ENCODE data around the gene HMSD.

HMSD gene

DNA sequence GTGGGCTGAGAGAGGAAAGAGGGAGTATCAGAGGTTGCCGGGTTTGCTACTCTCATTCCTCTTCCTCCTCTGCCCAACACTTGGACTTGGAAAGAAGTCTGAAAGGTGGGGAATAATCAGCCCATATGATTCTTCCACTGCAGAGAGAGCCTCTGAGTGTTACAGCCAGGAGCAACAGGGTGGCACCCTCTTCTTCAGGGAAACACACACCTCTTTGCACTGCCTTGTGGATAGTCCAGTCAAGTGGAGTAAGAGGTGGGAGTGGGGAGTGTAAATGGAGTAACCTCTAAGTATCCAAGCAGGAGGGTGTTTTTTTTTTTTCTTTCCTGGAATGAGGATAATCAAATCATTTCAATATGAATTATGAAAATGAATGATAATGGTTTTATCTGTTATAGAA, 11.8 kb downstream of the HMSD start:
- H3K4me2 ChIP-seq (ENCODE audit: low read length), result no peak overlapping the region
- no peaks in the 10 kb centered on the region for H3K9me3 ChIP-seq (replicated peaks; ENCODE audit: low read length)
- H3K27me3 ChIP-seq (ENCODE audit: control insufficient read depth, insufficient read depth, low read length), result peaks cover 30% of the 10 kb centered on the region
- no peaks in the 10 kb centered on the region for H3K36me3 ChIP-seq (ENCODE audit: insufficient read depth, low read length)
- peaks cover 10% of the 10 kb centered on the region for H3K4me1 ChIP-seq (ENCODE audit: control insufficient read depth, insufficient read depth, low read length)
- no peak overlapping the region for H3K4me3 ChIP-seq (ENCODE audit: low read length)
- no peak overlapping the region for H3K9ac ChIP-seq (ENCODE audit: low read depth, low read length)

DNA sequence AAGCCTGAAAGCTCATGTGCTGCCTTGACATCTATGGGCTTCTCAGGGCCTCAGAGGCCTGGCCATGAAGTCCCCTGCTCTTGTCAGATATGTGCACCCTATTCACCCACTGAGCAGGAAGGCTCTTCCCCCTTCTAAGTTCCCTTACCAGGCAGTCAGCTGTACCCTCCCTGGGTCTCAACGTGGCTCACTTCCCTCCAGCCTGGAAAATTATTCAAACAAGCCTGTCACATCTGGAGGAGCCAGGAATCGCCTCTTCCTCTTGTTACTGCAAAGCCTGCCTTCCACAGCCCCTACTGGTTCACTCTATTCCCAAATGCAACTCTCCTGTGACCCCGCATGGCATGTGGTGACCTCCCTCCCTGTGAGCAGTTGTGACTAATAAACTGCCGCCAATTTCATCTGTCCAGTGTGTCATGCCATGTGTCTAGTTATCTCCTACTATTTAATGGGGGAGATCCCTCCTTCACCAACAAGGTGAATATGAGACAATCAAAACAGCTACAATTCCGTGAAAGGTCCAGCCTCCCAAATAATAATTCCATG, 12.4 kb downstream of the HMSD start:
- Histone ChIP-seq H3K9ac (ENCODE audit: low read depth, low read length) (no peak overlapping the region), H3K9me3 (replicated peaks; ENCODE audit: low read length) (no peaks in the 10 kb centered on the region)

DNA sequence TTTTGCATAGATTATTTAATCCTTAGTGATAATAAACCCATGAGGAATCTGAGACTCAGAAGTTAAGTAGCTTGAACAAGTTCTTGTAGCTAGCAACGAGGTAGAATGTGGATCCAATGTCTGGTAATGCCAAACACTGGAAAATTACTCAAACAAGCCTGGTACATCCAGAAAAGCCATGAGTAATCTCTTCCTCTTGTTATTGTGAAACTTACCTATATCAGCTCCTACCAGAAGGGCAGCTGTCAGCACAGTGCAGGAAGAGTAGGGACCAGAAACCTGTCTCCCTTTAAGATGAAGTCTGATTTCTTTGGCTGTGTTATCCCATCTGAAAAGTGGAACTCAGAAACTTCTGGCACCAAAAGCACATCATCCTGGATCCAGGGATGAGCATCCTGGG, 13.0 kb downstream of the HMSD start:
- no peak overlapping the region for H3K4me2 ChIP-seq (ENCODE audit: low read length)
- no peaks in the 10 kb centered on the region for H3K36me3 ChIP-seq (ENCODE audit: insufficient read depth, low read length)
- no peaks in the 10 kb centered on the region for H3K4me1 ChIP-seq (ENCODE audit: control insufficient read depth, insufficient read depth, low read length)
- H3K4me3 ChIP-seq (ENCODE audit: low read length), result no peak overlapping the region
- no peaks in the 10 kb centered on the region for H3K9me3 ChIP-seq (replicated peaks; ENCODE audit: low read length)
- no peak overlapping the region for H3K9ac ChIP-seq (ENCODE audit: low read depth, low read length)
- H3K27me3 ChIP-seq (ENCODE audit: control insufficient read depth, insufficient read depth, low read length), result peaks cover 30% of the 10 kb centered on the region

More for the DNA sequence above, 12.4 kb downstream of the HMSD start:
- Histone ChIP-seq H3K36me3 (ENCODE audit: insufficient read depth, low read length) (no peaks in the 10 kb centered on the region), H3K4me1 (ENCODE audit: control insufficient read depth, insufficient read depth, low read length) (peaks cover 6% of the 10 kb centered on the region), H3K27me3 (ENCODE audit: control insufficient read depth, insufficient read depth, low read length) (peaks cover 30% of the 10 kb centered on the region), H3K4me2 (ENCODE audit: low read length) (no peak overlapping the region), H3K4me3 (ENCODE audit: low read length) (no peak overlapping the region)

DNA sequence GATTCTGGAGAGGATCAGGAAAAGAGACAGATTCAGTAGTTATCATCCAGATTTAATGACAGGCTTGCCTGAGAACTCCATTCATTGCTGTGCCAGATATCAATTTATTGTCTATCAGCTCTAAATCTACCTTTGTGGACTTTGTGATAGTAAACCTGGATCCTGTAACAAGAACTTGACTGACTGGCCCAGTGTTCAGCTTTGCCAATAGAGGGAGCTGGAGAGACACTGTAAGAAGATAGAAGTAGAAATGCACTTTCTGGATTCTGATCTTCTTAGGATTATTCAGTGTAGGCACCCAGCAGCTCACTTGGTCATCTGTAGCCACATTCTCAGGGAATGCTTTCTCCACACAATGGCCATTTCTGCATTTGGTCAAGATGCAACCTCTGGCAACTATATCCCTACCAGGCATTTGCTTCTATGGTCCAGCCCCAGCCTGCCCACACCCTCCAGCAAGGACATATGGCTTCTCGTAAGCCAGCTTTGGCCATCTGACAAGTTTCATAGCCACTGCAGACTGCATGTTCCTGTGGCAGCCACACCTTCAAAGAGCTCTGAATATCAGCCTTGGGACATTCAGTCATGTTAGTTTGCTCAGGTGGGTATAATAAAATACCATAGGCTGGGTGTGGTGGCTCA, 14.6 kb downstream of the HMSD start:
- Histone ChIP-seq H3K27me3 (ENCODE audit: control insufficient read depth, insufficient read depth, low read length) (peaks cover 23% of the 10 kb centered on the region), H3K9ac (ENCODE audit: low read depth, low read length) (no peak overlapping the region), H3K4me3 (ENCODE audit: low read length) (no peak overlapping the region), H3K4me2 (ENCODE audit: low read length) (no peak overlapping the region), H3K4me1 (ENCODE audit: control insufficient read depth, insufficient read depth, low read length) (no peaks in the 10 kb centered on the region), H3K9me3 (replicated peaks; ENCODE audit: low read length) (no peaks in the 10 kb centered on the region), H3K36me3 (ENCODE audit: insufficient read depth, low read length) (no peaks in the 10 kb centered on the region)

DNA sequence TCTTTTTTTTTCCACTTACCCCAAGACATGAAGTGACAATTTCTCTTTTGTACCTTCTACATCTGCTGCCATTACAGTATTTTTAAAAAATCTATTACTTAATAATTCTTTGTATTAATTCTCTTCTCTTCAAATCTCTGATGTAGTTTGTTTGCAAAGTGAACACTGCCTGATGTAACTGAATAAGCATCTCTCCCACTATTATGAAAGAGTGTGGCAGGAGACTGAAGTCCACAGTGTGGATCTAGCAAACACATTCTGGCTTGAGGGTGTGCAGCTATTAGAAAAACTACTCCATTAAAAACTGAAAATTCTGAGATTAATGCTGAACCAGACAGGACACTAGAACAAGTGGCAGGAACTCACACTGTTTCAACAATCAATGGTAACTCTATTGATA, 15.8 kb downstream of the HMSD start:
- peaks cover 18% of the 10 kb centered on the region for H3K27me3 ChIP-seq (ENCODE audit: control insufficient read depth, insufficient read depth, low read length)
- H3K36me3 ChIP-seq (ENCODE audit: insufficient read depth, low read length), result no peaks in the 10 kb centered on the region
- no peak overlapping the region for H3K4me3 ChIP-seq (ENCODE audit: low read length)
- peaks cover 6% of the 10 kb centered on the region for H3K4me1 ChIP-seq (ENCODE audit: control insufficient read depth, insufficient read depth, low read length)
- no peaks in the 10 kb centered on the region for H3K9me3 ChIP-seq (replicated peaks; ENCODE audit: low read length)
- H3K4me2 ChIP-seq (ENCODE audit: low read length), result no peak overlapping the region
- no peak overlapping the region for H3K9ac ChIP-seq (ENCODE audit: low read depth, low read length)

DNA sequence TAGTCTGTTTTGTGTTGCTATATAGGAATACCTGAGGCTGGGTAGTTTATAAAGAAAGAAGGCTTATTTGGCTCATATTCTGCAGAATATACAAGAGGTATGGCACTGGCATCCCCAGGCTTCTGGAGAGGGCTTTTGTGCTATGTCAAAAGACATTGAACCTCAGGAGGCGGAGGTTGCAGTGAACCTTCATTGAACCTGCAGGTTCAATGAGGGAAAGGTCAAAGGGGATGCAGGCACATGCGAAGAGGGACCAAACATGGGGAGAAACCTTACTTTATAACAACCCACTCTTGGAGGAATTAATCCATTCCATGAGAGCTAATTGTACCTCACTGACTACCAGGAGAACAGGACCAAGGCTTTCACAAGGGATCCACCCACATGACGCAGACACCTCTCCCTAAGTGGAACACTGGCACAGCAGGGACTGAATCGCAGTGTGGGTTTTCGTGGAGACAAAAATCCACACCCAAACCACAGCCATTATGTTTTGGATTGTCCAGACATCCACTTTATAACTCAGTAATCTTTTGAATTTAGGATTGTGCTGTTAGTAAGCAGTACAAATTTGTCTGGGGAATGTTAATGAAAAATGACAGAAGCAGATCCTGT, 16.7 kb downstream of the HMSD start:
- H3K9me3 ChIP-seq (replicated peaks; ENCODE audit: low read length), result no peaks in the 10 kb centered on the region
- no peaks in the 10 kb centered on the region for H3K36me3 ChIP-seq (ENCODE audit: insufficient read depth, low read length)
- peaks cover 11% of the 10 kb centered on the region for H3K27me3 ChIP-seq (ENCODE audit: control insufficient read depth, insufficient read depth, low read length)
- H3K9ac ChIP-seq (ENCODE audit: low read depth, low read length), result peak overlapping the region; percentile 27
- peaks cover 7% of the 10 kb centered on the region for H3K4me1 ChIP-seq (ENCODE audit: control insufficient read depth, insufficient read depth, low read length)
- no peak overlapping the region for H3K4me3 ChIP-seq (ENCODE audit: low read length)
- no peak overlapping the region for H3K4me2 ChIP-seq (ENCODE audit: low read length)

DNA sequence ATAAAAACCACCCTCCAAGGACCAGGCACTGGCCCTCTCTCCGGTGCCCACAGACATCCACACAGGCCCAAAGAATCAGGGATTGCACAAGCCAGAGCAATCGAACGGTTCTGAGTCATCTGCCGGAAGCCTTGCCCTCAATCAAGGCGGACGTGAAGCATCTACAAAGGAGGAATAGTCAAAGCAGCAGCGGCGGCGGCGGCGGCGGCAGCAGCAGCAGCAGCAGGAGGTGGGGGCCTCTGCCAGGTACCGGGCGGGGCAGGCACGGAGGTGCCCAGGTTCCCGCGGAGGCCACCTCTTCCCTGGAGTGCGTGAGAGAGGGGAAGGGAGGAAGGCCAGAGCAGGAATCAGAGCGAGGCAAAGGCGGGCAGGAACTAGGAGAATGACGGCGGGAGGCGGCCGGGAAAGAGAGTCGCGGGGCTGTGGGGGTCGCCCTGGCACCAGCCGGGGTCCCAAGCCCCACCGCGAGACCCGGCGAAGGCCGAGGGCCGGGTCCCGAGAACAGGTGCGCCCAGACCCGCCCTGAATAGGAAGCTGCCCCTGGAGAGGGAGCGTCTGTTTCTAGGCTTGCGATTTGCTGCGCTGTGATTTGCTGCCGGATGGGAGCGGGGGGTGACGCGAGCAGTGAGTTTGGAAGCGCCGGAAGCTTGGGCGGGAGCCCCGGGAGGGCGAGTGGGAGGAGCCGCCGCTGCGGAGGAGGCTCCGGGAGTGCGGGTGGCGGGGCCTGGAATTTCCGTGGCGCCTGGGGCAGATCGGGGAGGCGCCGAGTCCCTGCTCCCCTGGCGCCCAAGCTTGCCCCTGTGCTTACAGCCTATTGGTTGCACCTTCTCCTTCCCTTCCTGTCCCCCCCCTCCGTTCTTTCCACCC, 21.1 kb downstream of the HMSD start, which contains the start of gene SERPINB8:
Gene SERPINB8 (plus strand): TSS at position 140 of the 867 bp plus-strand sequence. CDS start 8,228 bp downstream, outside the sequence.
- H3K9me3 ChIP-seq (replicated peaks; ENCODE audit: low read length), result no peaks in the 10 kb centered on the region
- H3K4me3 ChIP-seq (ENCODE audit: low read length), result peak within 1 kb of the TSS; percentile 84
- H3K4me2 ChIP-seq (ENCODE audit: low read length), result peak within 1 kb of the TSS; percentile 91
- H3K27me3 ChIP-seq (ENCODE audit: control insufficient read depth, insufficient read depth, low read length), result no peaks in the 10 kb centered on the region
- H3K4me1 ChIP-seq (ENCODE audit: control insufficient read depth, insufficient read depth, low read length), result peaks cover 16% of the 10 kb centered on the region
- peak within 1 kb of the TSS; percentile 86 for H3K9ac ChIP-seq (ENCODE audit: low read depth, low read length)
- H3K36me3 ChIP-seq (ENCODE audit: insufficient read depth, low read length), result no peaks in the 10 kb centered on the region

DNA sequence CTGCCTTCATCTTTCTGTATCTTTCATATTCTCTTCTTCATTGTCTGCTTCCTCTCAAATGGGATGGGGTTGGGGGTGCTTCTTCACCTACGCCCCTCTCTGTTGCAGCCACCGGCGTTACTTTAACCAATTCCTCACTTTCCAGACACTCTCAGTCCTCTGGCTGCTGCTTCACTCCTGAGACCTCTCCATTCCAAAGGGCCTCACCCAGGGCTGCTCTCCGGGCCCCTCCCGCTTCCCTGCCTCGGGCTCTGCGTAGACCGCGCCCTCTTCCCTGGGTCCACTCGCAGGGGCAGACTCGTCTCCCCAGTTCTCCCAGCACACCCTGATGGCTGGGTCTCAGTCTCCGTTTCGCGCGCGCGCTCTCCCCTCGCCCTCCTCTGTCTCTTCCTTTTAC, 21.7 kb downstream of the HMSD start:
- no peaks in the 10 kb centered on the region for H3K36me3 ChIP-seq (ENCODE audit: insufficient read depth, low read length)
- peak overlapping the region; percentile 91 for H3K4me2 ChIP-seq (ENCODE audit: low read length)
- H3K27me3 ChIP-seq (ENCODE audit: control insufficient read depth, insufficient read depth, low read length), result no peaks in the 10 kb centered on the region
- peak overlapping the region; percentile 86 for H3K9ac ChIP-seq (ENCODE audit: low read depth, low read length)
- H3K9me3 ChIP-seq (replicated peaks; ENCODE audit: low read length), result no peaks in the 10 kb centered on the region
- peak overlapping the region; percentile 84 for H3K4me3 ChIP-seq (ENCODE audit: low read length)
- H3K4me1 ChIP-seq (ENCODE audit: control insufficient read depth, insufficient read depth, low read length), result peaks cover 16% of the 10 kb centered on the region

DNA sequence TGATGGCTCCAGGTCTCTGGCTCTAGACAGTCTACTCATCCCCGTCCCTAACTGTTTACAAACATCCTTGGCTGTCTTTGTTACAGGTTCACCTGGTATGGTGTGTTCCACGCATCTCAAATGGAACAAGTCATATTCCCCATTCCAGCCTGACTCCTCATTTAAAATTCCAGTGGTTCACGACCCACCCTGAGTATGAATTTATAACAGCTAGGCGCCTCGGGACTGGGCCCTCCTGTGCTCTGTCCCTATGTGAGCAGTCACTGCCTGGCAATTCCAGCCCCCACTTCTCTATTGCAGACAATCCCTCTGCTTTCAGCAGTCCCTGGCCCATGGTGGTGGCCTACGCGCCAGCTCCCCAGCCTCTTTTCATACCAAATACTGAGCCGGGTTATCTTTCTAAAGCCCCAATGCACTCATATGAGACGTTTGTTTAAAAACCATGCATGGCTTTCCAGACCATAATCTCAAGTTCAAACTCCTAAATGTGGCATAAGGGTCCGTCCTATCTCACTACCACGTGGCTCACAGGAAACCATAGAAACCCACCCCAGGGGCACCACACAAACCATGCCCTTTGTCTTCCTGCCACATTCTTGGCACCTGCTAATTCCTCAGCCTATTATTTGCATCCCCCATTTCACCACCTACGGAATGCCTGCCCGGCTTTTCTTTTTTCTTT, 22.4 kb downstream of the HMSD start:
- Histone ChIP-seq H3K36me3 (ENCODE audit: insufficient read depth, low read length) (no peaks in the 10 kb centered on the region), H3K27me3 (ENCODE audit: control insufficient read depth, insufficient read depth, low read length) (no peaks in the 10 kb centered on the region), H3K4me1 (ENCODE audit: control insufficient read depth, insufficient read depth, low read length) (peaks cover 16% of the 10 kb centered on the region), H3K9me3 (replicated peaks; ENCODE audit: low read length) (no peaks in the 10 kb centered on the region), H3K9ac (ENCODE audit: low read depth, low read length) (peak overlapping the region; percentile 86), H3K4me2 (ENCODE audit: low read length) (peak overlapping the region; percentile 91), H3K4me3 (ENCODE audit: low read length) (peak overlapping the region; percentile 84)

DNA sequence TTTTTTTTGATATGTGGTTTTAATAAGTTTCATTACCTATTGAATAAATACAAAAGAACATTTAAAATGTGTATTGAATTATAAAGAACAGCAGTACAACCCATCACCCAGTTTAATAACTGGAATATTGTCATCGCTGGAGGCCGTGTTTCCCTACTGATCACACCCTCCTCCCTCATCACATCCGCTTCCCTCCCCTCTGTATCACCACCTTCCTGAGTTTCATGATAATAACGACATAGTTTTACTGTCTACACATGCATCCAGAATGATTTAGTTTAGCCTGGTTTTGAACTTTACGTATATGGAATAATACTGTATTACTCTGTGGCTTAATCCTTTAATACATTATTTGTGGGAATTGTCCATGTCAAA, 22.9 kb downstream of the HMSD start:
- H3K4me3 ChIP-seq (ENCODE audit: low read length), result no peak overlapping the region
- H3K27me3 ChIP-seq (ENCODE audit: control insufficient read depth, insufficient read depth, low read length), result no peaks in the 10 kb centered on the region
- peaks cover 16% of the 10 kb centered on the region for H3K4me1 ChIP-seq (ENCODE audit: control insufficient read depth, insufficient read depth, low read length)

DNA sequence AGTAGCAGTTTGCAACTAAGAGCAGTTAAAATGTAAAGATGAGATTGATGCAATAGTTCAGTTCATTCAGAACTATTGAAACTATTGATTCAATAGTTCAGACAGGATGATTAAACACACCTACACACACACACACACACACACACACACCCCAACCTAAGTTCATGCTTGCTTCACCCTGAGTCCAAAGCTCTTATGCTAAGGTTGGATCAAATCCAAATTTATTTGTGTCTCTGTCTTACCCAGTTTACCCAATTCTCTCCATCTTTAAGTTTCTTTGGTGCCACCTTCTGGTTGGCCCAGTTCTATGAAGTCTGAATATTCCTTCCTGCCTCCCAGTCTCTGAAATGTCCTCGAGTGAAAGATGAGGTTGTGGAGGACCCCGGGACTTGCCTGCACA, 25.9 kb downstream of the HMSD start:
- Histone ChIP-seq H3K36me3 (ENCODE audit: insufficient read depth, low read length) (no peaks in the 10 kb centered on the region), H3K9me3 (replicated peaks; ENCODE audit: low read length) (no peaks in the 10 kb centered on the region), H3K27me3 (ENCODE audit: control insufficient read depth, insufficient read depth, low read length) (no peaks in the 10 kb centered on the region), H3K4me3 (ENCODE audit: low read length) (no peak overlapping the region), H3K4me1 (ENCODE audit: control insufficient read depth, insufficient read depth, low read length) (peaks cover 9% of the 10 kb centered on the region), H3K9ac (ENCODE audit: low read depth, low read length) (no peak overlapping the region), H3K4me2 (ENCODE audit: low read length) (no peak overlapping the region)

More for the DNA sequence above, 22.9 kb downstream of the HMSD start:
- Histone ChIP-seq H3K4me2 (ENCODE audit: low read length) (no peak overlapping the region), H3K9ac (ENCODE audit: low read depth, low read length) (no peak overlapping the region), H3K9me3 (replicated peaks; ENCODE audit: low read length) (no peaks in the 10 kb centered on the region), H3K36me3 (ENCODE audit: insufficient read depth, low read length) (no peaks in the 10 kb centered on the region)
